Measurements from ENCODE around the gene PTEN.

GRCh38 chr10:87872828-87873227 is 9.4 kb downstream of the PTEN start:
- TF ChIP-seq, protein P1, sequence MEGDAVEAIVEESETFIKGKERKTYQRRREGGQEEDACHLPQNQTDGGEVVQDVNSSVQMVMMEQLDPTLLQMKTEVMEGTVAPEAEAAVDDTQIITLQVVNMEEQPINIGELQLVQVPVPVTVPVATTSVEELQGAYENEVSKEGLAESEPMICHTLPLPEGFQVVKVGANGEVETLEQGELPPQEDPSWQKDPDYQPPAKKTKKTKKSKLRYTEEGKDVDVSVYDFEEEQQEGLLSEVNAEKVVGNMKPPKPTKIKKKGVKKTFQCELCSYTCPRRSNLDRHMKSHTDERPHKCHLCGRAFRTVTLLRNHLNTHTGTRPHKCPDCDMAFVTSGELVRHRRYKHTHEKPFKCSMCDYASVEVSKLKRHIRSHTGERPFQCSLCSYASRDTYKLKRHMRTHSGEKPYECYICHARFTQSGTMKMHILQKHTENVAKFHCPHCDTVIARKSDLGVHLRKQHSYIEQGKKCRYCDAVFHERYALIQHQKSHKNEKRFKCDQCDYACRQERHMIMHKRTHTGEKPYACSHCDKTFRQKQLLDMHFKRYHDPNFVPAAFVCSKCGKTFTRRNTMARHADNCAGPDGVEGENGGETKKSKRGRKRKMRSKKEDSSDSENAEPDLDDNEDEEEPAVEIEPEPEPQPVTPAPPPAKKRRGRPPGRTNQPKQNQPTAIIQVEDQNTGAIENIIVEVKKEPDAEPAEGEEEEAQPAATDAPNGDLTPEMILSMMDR (conservative IDR thresholded peaks at IDR 0.05; ENCODE audit: low read depth in 2 of 2): no peak
- TF ChIP-seq EZH2phosphoT487 (IDR thresholded peaks at IDR 0.05; ENCODE audit: unreplicated experiment): no peak
- TF ChIP-seq POLR2AphosphoS5 (IDR thresholded peaks at IDR 0.05; ENCODE audit: low read depth): no peak
- TF ChIP-seq EZH2 (IDR thresholded peaks at IDR 0.05; ENCODE audit: low read depth, unreplicated experiment): no peak
- no peak for TF ChIP-seq REST (IDR thresholded peaks at IDR 0.05; ENCODE audit: unreplicated experiment)
- TF ChIP-seq STAT1 (IDR thresholded peaks at IDR 0.05; ENCODE audit: unreplicated experiment): no peak
- TF ChIP-seq CREB1 (CRISPR knock-in tag; IDR thresholded peaks at IDR 0.05; ENCODE audit: low read depth): no peak
- TF ChIP-seq ETS1 (IDR thresholded peaks at IDR 0.05): no peak
- TF ChIP-seq ZNF114 (CRISPR knock-in tag; IDR thresholded peaks at IDR 0.05): no peak

All from GM23338 (cell line).